Body of pancreas (tissue), 4 donors: ENCODE results near the gene CTCF. TPM values are rescaled to one million over a fixed set of nuclear protein-coding genes. Genes with fewer than 3 reads are reported as not detected.

Experiments used
- ATAC-seq: fragments of 150-250 bp; one replicate; pipeline ENCODE4 v1.9.1; 2016
- DNase-seq, 4 donors: peaks; one replicate each; pipeline ENCODE4 v3.0.0-alpha.2; 2019
- H3K27ac ChIP-seq, 4 donors: fragments of 200-600 bp; sonication (generic); 1 replicate in 3 of 4; 2 replicates in 1 of 4; pipeline versions ENCODE4 v1.5.1 to v1.6.1; 2016 to 2019; ENCODE audit warnings: mild to moderate bottlenecking in 1 of 4, mixed read lengths in 1 of 4, moderate library complexity in 1 of 4
- H3K27me3 ChIP-seq, 2 donors: fragments of 200-600 bp; sonication (generic); one replicate each; pipeline ENCODE4 v1.6.0; 2016; ENCODE audit warnings: mild to moderate bottlenecking in 1 of 2
- H3K36me3 ChIP-seq, 2 donors: fragments of 200-600 bp; sonication (generic); replicated peaks in 1 of 2; 2 replicates each; pipeline ENCODE4 v1.5.1; 2016; ENCODE audit warnings: low read depth in 2 of 2; ENCODE audit not compliant: insufficient read depth in 1 of 2
- H3K4me1 ChIP-seq: fragments of 200-600 bp; sonication (generic); one replicate; pipeline ENCODE4 v1.6.0; 2016
- H3K4me3 ChIP-seq, 2 donors: fragments of 200-600 bp; sonication (generic); 1 replicate in 1 of 2; 2 replicates in 1 of 2; pipeline ENCODE4 v1.5.1; 2016 to 2019
- H3K9me3 ChIP-seq, 3 donors: fragments of 200-600 bp; sonication (generic); 1 replicate in 2 of 3; 2 replicates in 1 of 3; pipeline ENCODE4 v1.5.1; 2016
- CTCF ChIP-seq, 7 experiments: fragments of 450-650 bp in 4 of 7; fragments of 200-600 bp in 3 of 7; sonication (generic) in 3 of 7; IDR thresholded peaks; one replicate each; pipeline ENCODE4 v1.5.1; 2016 to 2019; ENCODE audit warnings: antibody characterized with exemption in 7 of 7
- POLR2A ChIP-seq, 3 donors: fragments of 450-650 bp; IDR thresholded peaks; one replicate each; pipeline ENCODE4 v1.6.1; 2016; ENCODE audit warnings: antibody characterized with exemption in 3 of 3, mild to moderate bottlenecking in 2 of 3
- WGBS, 2 donors: methylation state at CpG; one replicate each; pipeline ENCODE4 v1.1.5; 2017; 5-methylcytosine and 5-hydroxymethylcytosine counted together
- intact Hi-C: fragments of 100-400 bp; cut with DNase I; formaldehyde crosslinking; loops from one replicate; pipeline ENCODE4 v1.15.1; 2023
- total RNA-seq, 2 donors: library from RNA; depleted of rRNA; stranded (reverse); fragments of >200 nt; gene quantifications; one replicate each; pipeline ENCODE4 v1.1.0, GENCODE V29; 2016

CTCF gene
- total RNA-seq, 2 donors from 2014 or later, result 24.4 to 33.0 TPM

GRCh38 chr16:67546761-67547422, 15.4 kb upstream of the CTCF start:
- H3K4me1 ChIP-seq, result peaks cover 26% of the 10 kb centered on the region
- ATAC-seq (peak; percentile 93), DNase-seq (peak; percentile 87 to 93 (median 90))
- no peaks in the 10 kb centered on the region for H3K27me3 ChIP-seq
- WGBS, 2 donors, result 13 to 15% methylated on average over 6 to 7 of the region's 7 CpGs
- TF ChIP-seq POLR2A (IDR thresholded peaks at IDR 0.05) (peak in 2 of 3 donors; percentile 15 to 29), CTCF (IDR thresholded peaks at IDR 0.05) (peak; percentile 92 to 99 (median 97))
- H3K27ac ChIP-seq, result peak overlapping the region in 3 of 4 donors; percentile 50 to 64 (median 60)
- H3K4me3 ChIP-seq, result no peak overlapping the region
- intact Hi-C loops, result no loop called here
- H3K36me3 ChIP-seq, result peaks cover 0 to 2% of the 10 kb centered on the region in 2 donors
- no peaks in the 10 kb centered on the region for H3K9me3 ChIP-seq

GRCh38 chr16:67547423-67548264, 14.7 kb upstream of the CTCF start:
- peak in 1 of 4 donors; percentile 23 for DNase-seq
- intact Hi-C loops, result no loop called here
- H3K36me3 ChIP-seq, result peaks cover 0 to 2% of the 10 kb centered on the region in 2 donors
- no peak for ATAC-seq
- WGBS, 2 donors, result 63 to 64% methylated on average over 10 to 16 of the region's 16 CpGs
- H3K27ac ChIP-seq, result peak overlapping the region in 1 of 4 donors; percentile 60
- no peaks in the 10 kb centered on the region for H3K27me3 ChIP-seq
- no peak for TF ChIP-seq CTCF (IDR thresholded peaks at IDR 0.05)
- TF ChIP-seq POLR2A (IDR thresholded peaks at IDR 0.05), result no peak
- no peaks in the 10 kb centered on the region for H3K9me3 ChIP-seq
- peaks cover 31% of the 10 kb centered on the region for H3K4me1 ChIP-seq
- H3K4me3 ChIP-seq, result no peak overlapping the region

GRCh38 chr16:67548265-67549126, 13.8 kb upstream of the CTCF start:
- H3K36me3 ChIP-seq, result peaks cover 0 to 2% of the 10 kb centered on the region in 2 donors
- intact Hi-C loops, result no loop called here

GRCh38 chr16:67549240-67549639, 13.1 kb upstream of the CTCF start:
- ATAC-seq, result no peak
- intact Hi-C loops, result no loop called here
- 74 to 84% methylated on average over 4 of the region's 4 CpGs for WGBS, 2 donors

More at GRCh38 chr16:67548265-67549126, 13.8 kb upstream of the CTCF start:
- Histone ChIP-seq H3K27me3 (no peaks in the 10 kb centered on the region), H3K9me3 (no peaks in the 10 kb centered on the region), H3K4me3 (no peak overlapping the region), H3K27ac (no peak overlapping the region), H3K4me1 (peaks cover 35% of the 10 kb centered on the region)
- TF ChIP-seq POLR2A (IDR thresholded peaks at IDR 0.05) (no peak), CTCF (IDR thresholded peaks at IDR 0.05) (no peak)
- WGBS, 2 donors, result 81 to 87% methylated on average over 4 of the region's 4 CpGs
- no peak for ATAC-seq
- no peak for DNase-seq

More at GRCh38 chr16:67549240-67549639, 13.1 kb upstream of the CTCF start:
- peaks cover 35% of the 10 kb centered on the region for H3K4me1 ChIP-seq
- no peaks in the 10 kb centered on the region for H3K9me3 ChIP-seq
- no peaks in the 10 kb centered on the region for H3K27me3 ChIP-seq
- TF ChIP-seq CTCF (IDR thresholded peaks at IDR 0.05) (no peak), POLR2A (IDR thresholded peaks at IDR 0.05) (no peak)
- peaks cover 0 to 2% of the 10 kb centered on the region in 2 donors for H3K36me3 ChIP-seq
- H3K27ac ChIP-seq, result no peak overlapping the region
- no peak for DNase-seq
- H3K4me3 ChIP-seq, result no peak overlapping the region
